Nephron progenitor cell (in vitro differentiated cells): Measurements from ENCODE around the gene FBXL13.
"Not testable (repeated sequence)": the region's sequence is repeated elsewhere in the genome, so short reads cannot be mapped to it uniquely, and the experiment has no call there.

Experiments
- DNase-seq: peaks from one replicate; pipeline ENCODE4 v3.0.0; 2021
- H3K27ac Mint-ChIP-seq: 2 replicates; pipeline ENCODE4 v1.8.0; 2021; ENCODE audit warnings: mild to moderate bottlenecking, moderate library complexity, mixed read lengths
- H3K27me3 Mint-ChIP-seq: 2 replicates; pipeline ENCODE4 v1.8.0; 2021; ENCODE audit warnings: mild to moderate bottlenecking, low read depth, mixed read lengths; ENCODE audit not compliant: poor library complexity
- H3K36me3 Mint-ChIP-seq: 2 replicates; pipeline ENCODE4 v1.8.0; 2021; ENCODE audit warnings: low read depth, mixed read lengths
- H3K4me1 Mint-ChIP-seq: 2 replicates; pipeline ENCODE4 v1.8.0; 2021; ENCODE audit warnings: mixed read lengths
- H3K4me3 Mint-ChIP-seq: 2 replicates; pipeline ENCODE4 v1.8.0; 2021; ENCODE audit warnings: mild to moderate bottlenecking, moderate library complexity, mixed read lengths
- H3K9me3 Mint-ChIP-seq: 2 replicates; pipeline ENCODE4 v1.8.0; 2021; ENCODE audit warnings: mild to moderate bottlenecking, moderate library complexity, mixed read lengths

FBXL13 gene

GRCh38 chr7:102776217-102776616 lies 298.4 kb downstream of the FBXL13 start:
- H3K4me1 Mint-ChIP-seq, H3K27ac Mint-ChIP-seq, H3K27me3 Mint-ChIP-seq, H3K4me3 Mint-ChIP-seq, DNase-seq: not testable (repeated sequence)
- H3K9me3 Mint-ChIP-seq, result peaks cover 18% of the 10 kb centered on the region
- peaks cover 41% of the 10 kb centered on the region for H3K36me3 Mint-ChIP-seq

- H3K36me3 Mint-ChIP-seq, result peaks cover 12% of the 10 kb centered on the region
- not testable (repeated sequence) for H3K9me3 Mint-ChIP-seq, H3K4me1 Mint-ChIP-seq, H3K27me3 Mint-ChIP-seq, H3K4me3 Mint-ChIP-seq, DNase-seq, H3K27ac Mint-ChIP-seq
Observed at GRCh38 chr7:102770467-102770866, 304.1 kb downstream of the FBXL13 start.

GRCh38 chr7:102769657-102770192 lies 304.9 kb downstream of the FBXL13 start:
- not testable (repeated sequence) for H3K9me3 Mint-ChIP-seq, DNase-seq, H3K4me1 Mint-ChIP-seq, H3K4me3 Mint-ChIP-seq, H3K27ac Mint-ChIP-seq, H3K27me3 Mint-ChIP-seq
- peaks cover 12% of the 10 kb centered on the region for H3K36me3 Mint-ChIP-seq

GRCh38 chr7:102763295-102763905 lies 311.2 kb downstream of the FBXL13 start:
- not testable (repeated sequence) for H3K27ac Mint-ChIP-seq

More at GRCh38 chr7:102763295-102763905, 311.2 kb downstream of the FBXL13 start:
- not testable (repeated sequence) for H3K4me3 Mint-ChIP-seq, H3K27me3 Mint-ChIP-seq, DNase-seq, H3K9me3 Mint-ChIP-seq, H3K36me3 Mint-ChIP-seq, H3K4me1 Mint-ChIP-seq
